Measurements from ENCODE around the gene NAA35.

DNA sequence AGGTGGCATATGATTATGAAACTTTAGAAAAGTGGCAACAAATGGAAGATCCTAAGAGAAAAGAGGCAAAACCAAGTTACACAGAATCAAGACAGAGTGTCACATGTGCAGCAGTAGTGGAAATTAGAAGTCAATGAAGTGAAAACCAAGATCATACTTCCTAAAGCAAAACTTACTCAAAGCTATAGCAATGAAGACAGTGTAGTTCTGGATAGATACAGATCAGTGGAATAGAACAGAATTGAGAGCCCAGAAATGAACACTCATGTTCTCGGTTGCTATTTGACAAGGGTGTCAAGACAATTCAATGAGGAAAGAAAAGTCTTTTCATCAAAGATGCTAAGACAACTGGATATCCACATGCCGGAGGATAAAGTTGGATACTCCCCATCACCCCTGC is 43.5 kb downstream of the NAA35 start:
- TF ChIP-seq CTCF (IDR thresholded peaks at IDR 0.05): no peak
- no peak for TF ChIP-seq POLR2A (IDR thresholded peaks at IDR 0.05)

Data from heart left ventricle (tissue), 13 donors.